ENCODE measurements around the gene SIGLEC8.

DNA sequence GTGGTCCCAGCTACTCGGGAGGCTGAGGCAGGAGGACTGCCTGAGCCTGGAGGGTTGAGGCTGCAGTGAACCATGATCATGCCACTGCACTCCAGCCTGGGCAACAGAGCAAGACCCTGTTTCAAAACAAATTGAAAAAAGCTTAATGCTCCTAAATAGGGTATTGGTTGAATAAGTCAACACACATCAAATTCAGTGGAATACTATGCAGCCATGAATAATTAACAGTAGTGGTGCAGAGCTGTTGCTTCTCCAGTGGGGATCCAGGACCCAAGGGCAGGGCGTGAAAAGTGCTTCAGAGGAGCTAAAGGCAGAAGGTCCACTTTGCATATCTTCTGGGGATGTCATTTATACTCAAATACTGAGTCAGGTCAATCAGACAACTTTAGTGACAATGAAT is 18.2 kb downstream of the SIGLEC8 start:
- TF ChIP-seq, protein P1, sequence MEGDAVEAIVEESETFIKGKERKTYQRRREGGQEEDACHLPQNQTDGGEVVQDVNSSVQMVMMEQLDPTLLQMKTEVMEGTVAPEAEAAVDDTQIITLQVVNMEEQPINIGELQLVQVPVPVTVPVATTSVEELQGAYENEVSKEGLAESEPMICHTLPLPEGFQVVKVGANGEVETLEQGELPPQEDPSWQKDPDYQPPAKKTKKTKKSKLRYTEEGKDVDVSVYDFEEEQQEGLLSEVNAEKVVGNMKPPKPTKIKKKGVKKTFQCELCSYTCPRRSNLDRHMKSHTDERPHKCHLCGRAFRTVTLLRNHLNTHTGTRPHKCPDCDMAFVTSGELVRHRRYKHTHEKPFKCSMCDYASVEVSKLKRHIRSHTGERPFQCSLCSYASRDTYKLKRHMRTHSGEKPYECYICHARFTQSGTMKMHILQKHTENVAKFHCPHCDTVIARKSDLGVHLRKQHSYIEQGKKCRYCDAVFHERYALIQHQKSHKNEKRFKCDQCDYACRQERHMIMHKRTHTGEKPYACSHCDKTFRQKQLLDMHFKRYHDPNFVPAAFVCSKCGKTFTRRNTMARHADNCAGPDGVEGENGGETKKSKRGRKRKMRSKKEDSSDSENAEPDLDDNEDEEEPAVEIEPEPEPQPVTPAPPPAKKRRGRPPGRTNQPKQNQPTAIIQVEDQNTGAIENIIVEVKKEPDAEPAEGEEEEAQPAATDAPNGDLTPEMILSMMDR (IDR thresholded peaks at IDR 0.05 in 2 of 3, conservative IDR thresholded peaks at IDR 0.05 in 1 of 3; ENCODE audit: insufficient read depth in 2 of 3, low read depth in 1 of 3, low read length in 3 of 3): no peak
- TF ChIP-seq HDAC1 (IDR thresholded peaks at IDR 0.05): no peak
- TF ChIP-seq, protein P2, sequence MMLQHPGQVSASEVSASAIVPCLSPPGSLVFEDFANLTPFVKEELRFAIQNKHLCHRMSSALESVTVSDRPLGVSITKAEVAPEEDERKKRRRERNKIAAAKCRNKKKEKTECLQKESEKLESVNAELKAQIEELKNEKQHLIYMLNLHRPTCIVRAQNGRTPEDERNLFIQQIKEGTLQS (IDR thresholded peaks at IDR 0.05): no peak
- TF ChIP-seq, protein P2 (CRISPR knock-in tag; conservative IDR thresholded peaks at IDR 0.05): no peak
- no peak for TF ChIP-seq CEBPB (tag; IDR thresholded peaks at IDR 0.05)
- TF ChIP-seq SMC3 (conservative IDR thresholded peaks at IDR 0.05; ENCODE audit: insufficient read depth, low read depth, low read length): no peak
- TF ChIP-seq, protein P3, sequence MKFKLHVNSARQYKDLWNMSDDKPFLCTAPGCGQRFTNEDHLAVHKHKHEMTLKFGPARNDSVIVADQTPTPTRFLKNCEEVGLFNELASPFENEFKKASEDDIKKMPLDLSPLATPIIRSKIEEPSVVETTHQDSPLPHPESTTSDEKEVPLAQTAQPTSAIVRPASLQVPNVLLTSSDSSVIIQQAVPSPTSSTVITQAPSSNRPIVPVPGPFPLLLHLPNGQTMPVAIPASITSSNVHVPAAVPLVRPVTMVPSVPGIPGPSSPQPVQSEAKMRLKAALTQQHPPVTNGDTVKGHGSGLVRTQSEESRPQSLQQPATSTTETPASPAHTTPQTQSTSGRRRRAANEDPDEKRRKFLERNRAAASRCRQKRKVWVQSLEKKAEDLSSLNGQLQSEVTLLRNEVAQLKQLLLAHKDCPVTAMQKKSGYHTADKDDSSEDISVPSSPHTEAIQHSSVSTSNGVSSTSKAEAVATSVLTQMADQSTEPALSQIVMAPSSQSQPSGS (CRISPR knock-in tag; IDR thresholded peaks at IDR 0.05): no peak
- no peak for TF ChIP-seq TAF1 (IDR thresholded peaks at IDR 0.05; ENCODE audit: control insufficient read depth, extremely low read depth, insufficient read depth, low read length, severe bottlenecking)
- TF ChIP-seq FOXA1 (IDR thresholded peaks at IDR 0.05; ENCODE audit: borderline replicate concordance): no peak
- no peak for TF ChIP-seq ZNF717 (CRISPR knock-in tag; IDR thresholded peaks at IDR 0.05)
- TF ChIP-seq, protein P4, sequence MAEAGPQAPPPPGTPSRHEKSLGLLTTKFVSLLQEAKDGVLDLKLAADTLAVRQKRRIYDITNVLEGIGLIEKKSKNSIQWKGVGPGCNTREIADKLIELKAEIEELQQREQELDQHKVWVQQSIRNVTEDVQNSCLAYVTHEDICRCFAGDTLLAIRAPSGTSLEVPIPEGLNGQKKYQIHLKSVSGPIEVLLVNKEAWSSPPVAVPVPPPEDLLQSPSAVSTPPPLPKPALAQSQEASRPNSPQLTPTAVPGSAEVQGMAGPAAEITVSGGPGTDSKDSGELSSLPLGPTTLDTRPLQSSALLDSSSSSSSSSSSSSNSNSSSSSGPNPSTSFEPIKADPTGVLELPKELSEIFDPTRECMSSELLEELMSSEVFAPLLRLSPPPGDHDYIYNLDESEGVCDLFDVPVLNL (CRISPR knock-in tag; IDR thresholded peaks at IDR 0.05; ENCODE audit: low read depth): no peak
- TF ChIP-seq KDM1A (IDR thresholded peaks at IDR 0.05): peak; percentile 37 to 59; a peak in 2 of 4 replicates
- TF ChIP-seq, protein P5, sequence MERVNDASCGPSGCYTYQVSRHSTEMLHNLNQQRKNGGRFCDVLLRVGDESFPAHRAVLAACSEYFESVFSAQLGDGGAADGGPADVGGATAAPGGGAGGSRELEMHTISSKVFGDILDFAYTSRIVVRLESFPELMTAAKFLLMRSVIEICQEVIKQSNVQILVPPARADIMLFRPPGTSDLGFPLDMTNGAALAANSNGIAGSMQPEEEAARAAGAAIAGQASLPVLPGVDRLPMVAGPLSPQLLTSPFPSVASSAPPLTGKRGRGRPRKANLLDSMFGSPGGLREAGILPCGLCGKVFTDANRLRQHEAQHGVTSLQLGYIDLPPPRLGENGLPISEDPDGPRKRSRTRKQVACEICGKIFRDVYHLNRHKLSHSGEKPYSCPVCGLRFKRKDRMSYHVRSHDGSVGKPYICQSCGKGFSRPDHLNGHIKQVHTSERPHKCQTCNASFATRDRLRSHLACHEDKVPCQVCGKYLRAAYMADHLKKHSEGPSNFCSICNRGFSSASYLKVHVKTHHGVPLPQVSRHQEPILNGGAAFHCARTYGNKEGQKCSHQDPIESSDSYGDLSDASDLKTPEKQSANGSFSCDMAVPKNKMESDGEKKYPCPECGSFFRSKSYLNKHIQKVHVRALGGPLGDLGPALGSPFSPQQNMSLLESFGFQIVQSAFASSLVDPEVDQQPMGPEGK (CRISPR knock-in tag; IDR thresholded peaks at IDR 0.05; ENCODE audit: borderline replicate concordance): no peak

Measured in K562 (cell line).